Measurements from ENCODE around the gene GRIK2.
"Not testable (repeated sequence)": the region's sequence is repeated elsewhere in the genome, so short reads cannot be mapped to it uniquely, and the experiment has no call there.

The GRIK2 gene

DNA sequence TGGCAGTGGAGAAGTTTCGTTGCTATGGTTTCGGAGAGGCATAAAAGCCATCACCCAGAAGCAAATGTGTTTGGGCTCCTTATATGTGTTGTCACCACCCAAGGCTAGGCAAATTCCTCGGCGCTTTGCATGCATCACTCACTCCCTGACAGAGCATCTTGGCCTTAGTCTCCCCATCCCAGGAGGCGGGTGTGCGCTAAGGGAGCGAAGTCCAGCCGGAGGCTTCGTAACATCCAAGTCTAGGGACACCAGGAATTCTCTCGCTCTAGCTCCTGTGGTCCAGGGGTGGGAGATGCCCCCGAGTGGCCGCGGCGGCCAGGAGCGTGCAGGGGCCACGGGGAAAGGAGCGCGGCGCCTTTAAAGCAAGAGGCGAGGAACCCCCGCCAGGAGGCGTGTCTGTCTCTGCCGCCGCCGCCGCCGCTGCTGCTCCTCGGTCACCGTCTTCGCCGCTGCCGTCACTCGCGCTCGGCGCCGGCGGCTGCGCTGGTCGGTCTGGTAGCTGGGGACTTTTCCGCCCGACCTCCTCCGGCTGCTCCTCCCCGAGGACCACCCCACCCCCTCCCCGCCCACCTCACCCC is at the start of gene GRIK2:
Gene GRIK2 (plus strand): TSS at position 458 of the 578 bp plus-strand sequence.
- H3K27ac ChIP-seq (ENCODE audit: low read depth, low read length): no peak within 1 kb of the TSS
- H3K4me3 ChIP-seq (ENCODE audit: low read depth, low read length): peak within 1 kb of the TSS; percentile 73
- no peaks in the 10 kb centered on the region for H3K79me2 ChIP-seq (ENCODE audit: control insufficient read depth, insufficient read depth, low read length, unreplicated experiment)
- H2AFZ ChIP-seq (ENCODE audit: low read length, unreplicated experiment): peak within 1 kb of the TSS; percentile 28
- peaks cover 75% of the 10 kb centered on the region for H3K27me3 ChIP-seq (ENCODE audit: insufficient read depth, low read length)
- no peaks in the 10 kb centered on the region for H3K36me3 ChIP-seq (ENCODE audit: insufficient read depth, low read length)
- H3K4me1 ChIP-seq (ENCODE audit: control insufficient read depth, insufficient read depth, low read length, unreplicated experiment): peaks cover 15% of the 10 kb centered on the region

DNA sequence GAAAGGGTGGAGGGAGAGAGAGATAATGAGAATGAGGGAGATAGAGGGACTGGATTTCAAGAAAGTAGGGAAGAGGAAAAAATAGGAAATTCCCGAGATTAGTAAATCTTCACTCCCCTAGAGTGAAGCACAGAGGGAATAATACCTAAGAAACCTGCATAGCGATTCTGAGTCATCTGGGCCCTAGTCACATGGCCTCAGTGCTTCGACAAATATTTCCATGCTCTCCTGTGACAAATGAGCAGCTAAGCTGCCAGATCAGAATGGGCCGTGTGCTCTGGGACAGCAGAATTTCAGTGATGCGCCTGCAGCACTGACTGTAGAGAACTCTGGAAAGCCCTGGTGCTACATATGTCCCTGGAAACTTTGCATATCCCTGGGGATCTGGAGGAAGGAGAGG is 48.6 kb upstream of the GRIK2 start:
- no peak overlapping the region for H2AFZ ChIP-seq (ENCODE audit: low read length, unreplicated experiment)
- H3K79me2 ChIP-seq (ENCODE audit: control insufficient read depth, insufficient read depth, low read length, unreplicated experiment): no peaks in the 10 kb centered on the region

DNA sequence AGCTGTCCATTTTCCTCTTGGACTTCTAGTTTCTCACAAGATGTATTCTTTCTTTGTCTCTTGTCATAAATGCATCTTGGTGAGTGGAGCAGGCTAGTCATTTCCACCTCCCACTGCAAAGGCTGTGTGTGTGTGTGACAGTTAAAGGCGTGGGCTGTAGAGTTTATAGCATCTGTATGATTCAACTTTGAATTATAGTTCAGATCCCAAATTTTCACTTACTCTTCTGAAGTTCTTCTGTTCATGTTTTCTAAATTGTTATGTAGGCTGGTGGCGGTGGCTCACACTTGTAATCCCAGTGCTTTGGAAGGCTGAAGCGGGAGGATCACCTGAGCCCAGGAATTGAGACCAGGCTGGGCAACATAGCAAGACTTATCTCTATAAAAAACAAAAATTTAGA is 44.7 kb upstream of the GRIK2 start:
- H3K27me3 ChIP-seq (ENCODE audit: insufficient read depth, low read length): peaks cover 7% of the 10 kb centered on the region; the same call in 1 of the 2 replicates
- H3K27ac ChIP-seq (ENCODE audit: low read depth, low read length): no peak overlapping the region
- no peaks in the 10 kb centered on the region for H3K4me1 ChIP-seq (ENCODE audit: control insufficient read depth, insufficient read depth, low read length, unreplicated experiment)
- H3K79me2 ChIP-seq (ENCODE audit: control insufficient read depth, insufficient read depth, low read length, unreplicated experiment): no peaks in the 10 kb centered on the region
- H3K4me3 ChIP-seq (ENCODE audit: low read depth, low read length): no peak overlapping the region
- H2AFZ ChIP-seq (ENCODE audit: low read length, unreplicated experiment): no peak overlapping the region
- H3K36me3 ChIP-seq (ENCODE audit: insufficient read depth, low read length): no peaks in the 10 kb centered on the region

More for the DNA sequence above, 48.6 kb upstream of the GRIK2 start:
- no peaks in the 10 kb centered on the region for H3K4me1 ChIP-seq (ENCODE audit: control insufficient read depth, insufficient read depth, low read length, unreplicated experiment)
- no peaks in the 10 kb centered on the region for H3K36me3 ChIP-seq (ENCODE audit: insufficient read depth, low read length)
- H3K4me3 ChIP-seq (ENCODE audit: low read depth, low read length): no peak overlapping the region
- H3K27me3 ChIP-seq (ENCODE audit: insufficient read depth, low read length): peaks cover 7% of the 10 kb centered on the region; the same call in 1 of the 2 replicates
- no peak overlapping the region for H3K27ac ChIP-seq (ENCODE audit: low read depth, low read length)

DNA sequence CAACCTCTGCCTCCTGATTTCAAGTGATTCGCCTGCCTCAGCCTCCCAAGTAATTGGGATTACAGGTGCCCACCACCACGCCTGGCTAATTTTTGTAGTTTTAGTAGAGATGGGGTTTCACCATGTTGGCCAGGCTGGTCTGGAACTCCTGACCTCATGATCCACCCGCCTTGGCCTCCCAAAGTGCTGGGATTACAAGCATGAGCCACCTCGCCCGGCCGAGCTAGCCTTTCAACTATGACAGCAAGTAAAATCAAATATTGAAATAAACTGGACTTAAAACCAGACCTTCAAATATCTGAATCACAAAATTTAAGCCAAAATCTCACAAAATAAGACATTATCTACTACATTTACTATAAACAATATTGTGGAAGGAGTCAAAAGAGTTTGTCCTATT is 42.9 kb upstream of the GRIK2 start:
- H3K27ac ChIP-seq (ENCODE audit: low read depth, low read length); H3K79me2 ChIP-seq (ENCODE audit: control insufficient read depth, insufficient read depth, low read length, unreplicated experiment); H2AFZ ChIP-seq (ENCODE audit: low read length, unreplicated experiment); H3K36me3 ChIP-seq (ENCODE audit: insufficient read depth, low read length); H3K4me3 ChIP-seq (ENCODE audit: low read depth, low read length); H3K4me1 ChIP-seq (ENCODE audit: control insufficient read depth, insufficient read depth, low read length, unreplicated experiment); H3K27me3 ChIP-seq (ENCODE audit: insufficient read depth, low read length): not testable (repeated sequence)

DNA sequence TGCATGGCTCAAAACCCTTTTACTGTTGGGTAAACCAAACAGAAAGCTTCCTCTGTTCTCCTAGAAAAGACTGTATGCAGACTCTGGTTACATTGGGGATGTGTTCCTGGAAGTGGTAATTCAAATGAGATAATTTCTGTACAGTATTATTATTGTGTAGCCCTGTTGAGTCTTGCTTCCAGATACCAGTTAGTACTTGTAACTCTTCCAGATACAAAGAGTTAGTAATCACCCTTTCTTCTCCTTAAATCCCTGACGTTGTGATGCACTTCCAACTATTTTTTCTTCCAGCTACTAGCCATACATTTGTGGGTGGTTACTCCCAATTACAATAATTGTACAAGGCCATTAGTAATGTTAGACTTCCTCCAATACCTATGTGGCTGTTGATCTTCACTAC is 42.3 kb upstream of the GRIK2 start:
- no peak overlapping the region for H3K27ac ChIP-seq (ENCODE audit: low read depth, low read length)
- no peaks in the 10 kb centered on the region for H3K79me2 ChIP-seq (ENCODE audit: control insufficient read depth, insufficient read depth, low read length, unreplicated experiment)
- H3K27me3 ChIP-seq (ENCODE audit: insufficient read depth, low read length): peaks cover 7% of the 10 kb centered on the region; the same call in 1 of the 2 replicates
- no peaks in the 10 kb centered on the region for H3K36me3 ChIP-seq (ENCODE audit: insufficient read depth, low read length)
- no peak overlapping the region for H2AFZ ChIP-seq (ENCODE audit: low read length, unreplicated experiment)
- H3K4me3 ChIP-seq (ENCODE audit: low read depth, low read length): no peak overlapping the region
- no peaks in the 10 kb centered on the region for H3K4me1 ChIP-seq (ENCODE audit: control insufficient read depth, insufficient read depth, low read length, unreplicated experiment)

DNA sequence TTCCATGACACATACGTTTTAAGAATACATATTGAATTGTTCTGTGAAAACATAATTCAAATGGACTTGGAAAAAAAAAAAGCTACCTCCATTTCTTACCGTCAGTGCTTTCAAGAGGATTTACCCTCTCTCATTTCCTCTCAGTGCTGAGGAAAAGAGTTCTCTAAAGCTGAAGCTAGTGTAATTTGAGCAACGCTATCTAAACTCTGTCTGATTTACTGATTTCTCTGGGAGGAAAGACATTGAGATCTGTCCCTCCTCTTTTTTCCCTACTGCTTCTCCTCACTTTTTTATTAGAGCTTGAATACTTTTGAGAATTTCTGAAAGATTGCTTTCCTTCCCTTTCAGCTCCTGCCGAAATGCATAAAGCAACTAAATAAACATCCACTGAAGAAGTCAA is 41.2 kb upstream of the GRIK2 start:
- peaks cover 5% of the 10 kb centered on the region; the same call in 1 of the 2 replicates for H3K27me3 ChIP-seq (ENCODE audit: insufficient read depth, low read length)
- H3K4me3 ChIP-seq (ENCODE audit: low read depth, low read length): no peak overlapping the region
- H3K27ac ChIP-seq (ENCODE audit: low read depth, low read length): no peak overlapping the region
- H2AFZ ChIP-seq (ENCODE audit: low read length, unreplicated experiment): no peak overlapping the region
- no peaks in the 10 kb centered on the region for H3K36me3 ChIP-seq (ENCODE audit: insufficient read depth, low read length)
- no peaks in the 10 kb centered on the region for H3K4me1 ChIP-seq (ENCODE audit: control insufficient read depth, insufficient read depth, low read length, unreplicated experiment)
- no peaks in the 10 kb centered on the region for H3K79me2 ChIP-seq (ENCODE audit: control insufficient read depth, insufficient read depth, low read length, unreplicated experiment)

DNA sequence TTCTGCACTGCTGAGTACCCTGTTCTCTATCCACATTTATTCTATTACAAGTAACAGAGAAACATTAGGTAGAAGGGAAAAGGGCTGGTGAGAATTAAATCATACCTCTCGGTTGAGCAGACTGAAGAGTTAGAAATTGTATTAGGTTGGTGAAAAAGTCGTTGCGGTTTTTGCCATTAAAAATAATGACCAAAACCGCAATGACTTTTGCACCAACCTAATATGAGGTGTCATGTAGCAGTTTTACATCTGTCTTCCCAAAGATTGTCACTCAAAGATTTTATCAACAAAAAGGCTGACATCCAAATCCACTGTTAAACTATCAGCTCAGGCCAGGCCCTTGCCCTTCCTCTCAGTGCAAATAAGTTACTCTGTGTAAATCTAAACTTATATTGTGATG is 28.3 kb upstream of the GRIK2 start:
- H3K4me3 ChIP-seq (ENCODE audit: low read depth, low read length): no peak overlapping the region
- H3K79me2 ChIP-seq (ENCODE audit: control insufficient read depth, insufficient read depth, low read length, unreplicated experiment): no peaks in the 10 kb centered on the region
- H3K36me3 ChIP-seq (ENCODE audit: insufficient read depth, low read length): no peaks in the 10 kb centered on the region
- no peak overlapping the region for H3K27ac ChIP-seq (ENCODE audit: low read depth, low read length)
- no peaks in the 10 kb centered on the region for H3K27me3 ChIP-seq (ENCODE audit: insufficient read depth, low read length)
- H2AFZ ChIP-seq (ENCODE audit: low read length, unreplicated experiment): no peak overlapping the region
- H3K4me1 ChIP-seq (ENCODE audit: control insufficient read depth, insufficient read depth, low read length, unreplicated experiment): no peaks in the 10 kb centered on the region

DNA sequence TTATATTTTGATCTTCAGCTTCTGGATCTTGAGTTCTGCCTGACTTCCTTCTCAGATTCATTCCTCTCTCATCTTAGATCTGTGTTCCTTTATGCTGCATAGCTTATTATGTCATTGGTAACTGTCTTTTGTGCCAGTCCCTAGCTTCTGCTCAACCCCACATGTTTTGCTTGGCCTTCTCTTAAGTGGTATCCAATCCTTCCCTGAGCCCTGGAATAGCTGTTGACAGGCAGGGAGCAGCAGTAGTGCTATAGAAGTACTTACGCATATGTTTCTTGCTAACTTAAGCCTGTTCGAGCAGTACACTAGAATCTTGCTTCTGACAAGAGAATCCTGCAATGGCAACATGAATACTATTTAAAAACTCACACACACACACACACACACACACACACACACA is 13.6 kb upstream of the GRIK2 start:
- peaks cover 44% of the 10 kb centered on the region for H3K27me3 ChIP-seq (ENCODE audit: insufficient read depth, low read length)
- no peak overlapping the region for H3K4me3 ChIP-seq (ENCODE audit: low read depth, low read length)
- H2AFZ ChIP-seq (ENCODE audit: low read length, unreplicated experiment): no peak overlapping the region
- no peaks in the 10 kb centered on the region for H3K79me2 ChIP-seq (ENCODE audit: control insufficient read depth, insufficient read depth, low read length, unreplicated experiment)
- H3K4me1 ChIP-seq (ENCODE audit: control insufficient read depth, insufficient read depth, low read length, unreplicated experiment): no peaks in the 10 kb centered on the region
- H3K27ac ChIP-seq (ENCODE audit: low read depth, low read length): no peak overlapping the region
- H3K36me3 ChIP-seq (ENCODE audit: insufficient read depth, low read length): no peaks in the 10 kb centered on the region

DNA sequence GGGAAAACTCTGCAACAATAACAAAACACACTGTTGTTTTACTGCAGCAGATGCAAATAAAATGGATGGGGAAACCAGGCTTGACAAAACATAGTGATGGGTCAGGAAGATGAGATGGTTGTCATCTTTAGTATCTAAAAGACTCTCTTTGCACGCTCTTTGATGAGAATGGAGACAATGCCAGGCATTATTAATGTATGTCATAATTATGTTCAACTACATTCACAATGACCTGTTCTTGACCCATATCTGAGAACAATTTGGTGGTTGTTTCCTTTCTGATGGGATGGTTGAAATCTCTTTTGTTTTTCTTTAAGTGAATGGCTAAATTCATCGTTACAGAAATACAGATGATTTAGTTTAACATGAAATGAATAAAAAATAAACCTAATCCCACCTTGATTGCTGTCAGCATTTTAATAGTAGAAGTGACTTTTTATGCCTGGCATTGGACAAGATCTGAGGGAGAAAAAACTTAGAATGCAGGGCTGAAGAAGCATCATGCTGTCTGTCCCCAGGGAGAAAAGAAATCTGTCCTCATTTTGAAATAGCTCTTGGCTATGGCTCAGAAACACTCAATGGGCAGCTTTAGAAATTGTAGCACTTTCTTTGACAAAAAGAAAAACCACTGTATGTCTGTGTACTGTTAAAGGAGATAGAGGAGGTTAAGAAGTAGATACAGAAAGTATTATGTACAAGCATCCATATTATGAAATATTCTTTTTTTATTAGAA is 12.4 kb upstream of the GRIK2 start:
- H2AFZ ChIP-seq (ENCODE audit: low read length, unreplicated experiment): no peak overlapping the region
- H3K4me1 ChIP-seq (ENCODE audit: control insufficient read depth, insufficient read depth, low read length, unreplicated experiment): no peaks in the 10 kb centered on the region
- H3K27ac ChIP-seq (ENCODE audit: low read depth, low read length): no peak overlapping the region
- H3K79me2 ChIP-seq (ENCODE audit: control insufficient read depth, insufficient read depth, low read length, unreplicated experiment): no peaks in the 10 kb centered on the region
- H3K36me3 ChIP-seq (ENCODE audit: insufficient read depth, low read length): no peaks in the 10 kb centered on the region
- no peak overlapping the region for H3K4me3 ChIP-seq (ENCODE audit: low read depth, low read length)
- H3K27me3 ChIP-seq (ENCODE audit: insufficient read depth, low read length): peaks cover 42% of the 10 kb centered on the region

DNA sequence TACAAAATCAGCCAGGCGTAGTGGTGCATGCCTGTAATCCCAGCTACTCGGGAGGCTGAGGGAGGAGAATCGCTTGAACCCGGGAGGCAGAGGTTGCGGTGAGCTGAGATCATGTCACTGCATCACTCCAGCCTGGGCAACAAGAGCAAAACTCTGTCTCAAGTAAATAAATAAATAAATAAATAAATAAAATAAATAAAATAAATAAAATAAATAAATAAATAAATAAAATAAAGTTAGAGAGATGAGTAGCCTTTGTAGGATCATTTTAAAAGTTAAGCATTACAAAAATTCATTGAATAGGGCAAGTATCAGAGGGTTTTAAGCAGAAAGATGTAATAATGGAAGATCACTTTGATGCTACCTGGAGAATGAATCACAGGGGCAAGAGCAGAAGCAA is 9.8 kb upstream of the GRIK2 start:
- not testable (repeated sequence) for H2AFZ ChIP-seq (ENCODE audit: low read length, unreplicated experiment); H3K36me3 ChIP-seq (ENCODE audit: insufficient read depth, low read length); H3K27ac ChIP-seq (ENCODE audit: low read depth, low read length); H3K4me1 ChIP-seq (ENCODE audit: control insufficient read depth, insufficient read depth, low read length, unreplicated experiment); H3K4me3 ChIP-seq (ENCODE audit: low read depth, low read length); H3K79me2 ChIP-seq (ENCODE audit: control insufficient read depth, insufficient read depth, low read length, unreplicated experiment)
- H3K27me3 ChIP-seq (ENCODE audit: insufficient read depth, low read length): peaks cover 53% of the 10 kb centered on the region

DNA sequence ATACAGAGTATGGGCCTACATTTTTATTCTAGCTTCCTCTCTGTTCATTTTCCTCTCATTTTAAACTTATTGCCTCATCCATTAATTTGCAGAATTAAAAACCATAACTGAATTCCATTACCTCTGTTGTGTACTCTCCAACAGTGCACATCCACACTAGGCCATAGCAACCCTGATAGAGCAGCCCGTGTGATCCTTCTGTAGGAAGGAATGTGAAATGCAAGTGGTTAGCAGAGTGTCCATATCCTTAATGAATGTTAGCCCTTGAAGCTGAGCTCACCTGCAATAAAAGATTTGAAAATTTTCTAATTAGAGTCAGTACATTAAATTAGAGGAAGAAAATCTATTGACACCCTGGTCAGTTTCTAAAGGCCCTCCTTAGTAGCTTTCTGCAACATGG is 6.5 kb upstream of the GRIK2 start:
- Histone ChIP-seq H3K79me2 (ENCODE audit: control insufficient read depth, insufficient read depth, low read length, unreplicated experiment) (no peaks in the 10 kb centered on the region), H3K4me1 (ENCODE audit: control insufficient read depth, insufficient read depth, low read length, unreplicated experiment) (peaks cover 1% of the 10 kb centered on the region), H2AFZ (ENCODE audit: low read length, unreplicated experiment) (no peak overlapping the region), H3K27ac (ENCODE audit: low read depth, low read length) (no peak overlapping the region), H3K27me3 (ENCODE audit: insufficient read depth, low read length) (peaks cover 66% of the 10 kb centered on the region), H3K36me3 (ENCODE audit: insufficient read depth, low read length) (no peaks in the 10 kb centered on the region), H3K4me3 (ENCODE audit: low read depth, low read length) (no peak overlapping the region)

All from ACC112 (cell line).